ENCODE results near the gene GRIN2A. TPM values are rescaled to one million over a fixed set of nuclear protein-coding genes. Genes with fewer than 3 reads are reported as not detected.

Gene GRIN2A
- total and polyA plus RNA-seq, 2 donors (not counting 3 experiments of a cell fraction or from before 2014, with no cell fraction given) = not detected

DNA sequence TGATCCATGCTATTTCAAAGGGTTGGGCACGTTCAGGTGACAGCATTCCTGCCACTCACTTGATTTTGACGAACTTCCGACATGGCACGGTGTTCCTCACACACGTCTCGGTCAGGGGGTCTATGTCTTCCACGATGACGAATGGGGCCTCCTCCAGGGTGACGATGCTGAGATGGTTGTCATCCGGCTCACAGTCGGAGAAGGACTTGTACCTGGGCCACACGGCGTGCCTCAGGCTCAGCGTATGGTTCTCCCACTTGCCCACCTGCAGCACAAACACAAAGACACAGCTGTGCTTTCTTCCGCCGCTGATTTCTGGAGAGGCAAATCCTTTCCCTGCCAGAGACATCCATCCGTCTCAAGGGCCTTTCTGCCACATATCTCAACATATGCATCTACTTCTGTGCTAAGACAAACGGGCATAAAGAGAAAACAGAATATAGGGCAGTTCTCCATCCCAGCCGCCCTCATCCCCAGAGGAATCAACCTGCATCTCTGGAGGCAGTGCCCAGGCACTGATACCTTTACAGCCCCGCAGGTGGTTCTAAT, 332.5 kb downstream of the GRIN2A start:
- TF ChIP-seq JUN (IDR thresholded peaks at IDR 0.05; ENCODE audit: borderline replicate concordance, insufficient read depth, insufficient read length, low read depth) (no peak), POLR2AphosphoS5 (IDR thresholded peaks at IDR 0.05; ENCODE audit: insufficient read depth, low read depth, low read length) (no peak), GATA2 (IDR thresholded peaks at IDR 0.05; ENCODE audit: insufficient read depth, insufficient read length, low read depth, low read length) (no peak), FOS (IDR thresholded peaks at IDR 0.05; ENCODE audit: borderline replicate concordance, insufficient read depth, low read length) (no peak), EZH2 (IDR thresholded peaks at IDR 0.05; ENCODE audit: borderline replicate concordance, low read depth, low read length, severe bottlenecking) (no peak)
- TF ChIP-seq, protein P1, sequence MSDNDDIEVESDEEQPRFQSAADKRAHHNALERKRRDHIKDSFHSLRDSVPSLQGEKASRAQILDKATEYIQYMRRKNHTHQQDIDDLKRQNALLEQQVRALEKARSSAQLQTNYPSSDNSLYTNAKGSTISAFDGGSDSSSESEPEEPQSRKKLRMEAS (IDR thresholded peaks at IDR 0.05; ENCODE audit: insufficient read depth, insufficient read length) = no peak
- Histone ChIP-seq H3K4me2 (ENCODE audit: insufficient read depth, low read length) (no peak overlapping the region), H3K4me3 (replicated peaks in 1 of 3; ENCODE audit: insufficient read depth in 1 of 3, low read depth in 1 of 3, low read length in 3 of 3) (no peak overlapping the region), H3K36me3 (ENCODE audit: control insufficient read depth in 2 of 2, extremely low read depth in 1 of 2, insufficient read depth in 2 of 2, low read length in 2 of 2) (no peaks in the 10 kb centered on the region), H3K27ac (ENCODE audit: insufficient read depth, low read depth, low read length) (no peak overlapping the region), H3K9me3 (replicated peaks; ENCODE audit: control insufficient read depth, insufficient read depth, low read length) (no peaks in the 10 kb centered on the region), H3K79me2 (ENCODE audit: control insufficient read depth, insufficient read depth, low read length) (no peaks in the 10 kb centered on the region), H4K20me1 (replicated peaks; ENCODE audit: control insufficient read depth, extremely low read depth, insufficient read depth, low read length) (no peaks in the 10 kb centered on the region), H3K9ac (replicated peaks; ENCODE audit: extremely low read depth, insufficient read depth, low read length) (no peak overlapping the region), H3K9me1 (replicated peaks; ENCODE audit: control insufficient read depth, extremely low read depth, insufficient read depth, low read length) (no peaks in the 10 kb centered on the region), H3K4me1 (ENCODE audit: control insufficient read depth, extremely low read depth, insufficient read depth, low read length) (peaks cover 21% of the 10 kb centered on the region), H2AFZ (ENCODE audit: low read depth, low read length) (no peak overlapping the region), H3K27me3 (ENCODE audit: control insufficient read depth in 2 of 2, insufficient read depth in 2 of 2, low read length in 2 of 2) (no peaks in the 10 kb centered on the region)
- BruUV-seq (replicated peaks) = no TSS peak
- intact Hi-C loops (cut with micrococcal nuclease) (no loop called here), dilution Hi-C loops (cut with MboI; ENCODE audit: extremely low pct_ligation_motif_present, low sequenced_read_pairs) (no loop called here)
- ChIA-PET CTCF (no interaction called here), POLR2A (no interaction called here)
- DNase-seq (ENCODE audit: low read depth, low spot score) (no peak), FAIRE-seq (no peak)

GRCh38 chr16:9847146-9847545, 335.1 kb downstream of the GRIN2A start:
- peaks cover 26% of the 10 kb centered on the region for H3K4me1 ChIP-seq (ENCODE audit: control insufficient read depth, extremely low read depth, insufficient read depth, low read length)
- no peak overlapping the region for H3K4me3 ChIP-seq (replicated peaks in 1 of 3; ENCODE audit: insufficient read depth in 1 of 3, low read depth in 1 of 3, low read length in 3 of 3)
- H3K9me3 ChIP-seq (replicated peaks; ENCODE audit: control insufficient read depth, insufficient read depth, low read length) = no peaks in the 10 kb centered on the region
- H3K4me2 ChIP-seq (ENCODE audit: insufficient read depth, low read length) = no peak overlapping the region
- peak overlapping the region; percentile 48 for H3K27ac ChIP-seq (ENCODE audit: insufficient read depth, low read depth, low read length)
- FAIRE-seq (no peak), DNase-seq (ENCODE audit: low read depth, low spot score) (no peak)
- ChIA-PET POLR2A (no interaction called here), CTCF (interaction anchor here (1.6 kb wide), 1 partner anchor 19 kb away, joined by 3 read pairs; no protein-coding TSS in a partner anchor)
- TF ChIP-seq MYC (IDR thresholded peaks at IDR 0.05; ENCODE audit: low read depth, low read length) = no peak
- no peak for TF ChIP-seq FOS (IDR thresholded peaks at IDR 0.05; ENCODE audit: borderline replicate concordance, insufficient read depth, low read length)
- TF ChIP-seq, protein P2, sequence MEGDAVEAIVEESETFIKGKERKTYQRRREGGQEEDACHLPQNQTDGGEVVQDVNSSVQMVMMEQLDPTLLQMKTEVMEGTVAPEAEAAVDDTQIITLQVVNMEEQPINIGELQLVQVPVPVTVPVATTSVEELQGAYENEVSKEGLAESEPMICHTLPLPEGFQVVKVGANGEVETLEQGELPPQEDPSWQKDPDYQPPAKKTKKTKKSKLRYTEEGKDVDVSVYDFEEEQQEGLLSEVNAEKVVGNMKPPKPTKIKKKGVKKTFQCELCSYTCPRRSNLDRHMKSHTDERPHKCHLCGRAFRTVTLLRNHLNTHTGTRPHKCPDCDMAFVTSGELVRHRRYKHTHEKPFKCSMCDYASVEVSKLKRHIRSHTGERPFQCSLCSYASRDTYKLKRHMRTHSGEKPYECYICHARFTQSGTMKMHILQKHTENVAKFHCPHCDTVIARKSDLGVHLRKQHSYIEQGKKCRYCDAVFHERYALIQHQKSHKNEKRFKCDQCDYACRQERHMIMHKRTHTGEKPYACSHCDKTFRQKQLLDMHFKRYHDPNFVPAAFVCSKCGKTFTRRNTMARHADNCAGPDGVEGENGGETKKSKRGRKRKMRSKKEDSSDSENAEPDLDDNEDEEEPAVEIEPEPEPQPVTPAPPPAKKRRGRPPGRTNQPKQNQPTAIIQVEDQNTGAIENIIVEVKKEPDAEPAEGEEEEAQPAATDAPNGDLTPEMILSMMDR (IDR thresholded peaks at IDR 0.05; ENCODE audit: extremely low read depth in 1 of 2, insufficient read depth in 1 of 2, low read depth in 1 of 2, low read length in 2 of 2) = no peak
- no peak for TF ChIP-seq POLR2A (IDR thresholded peaks at IDR 0.05; ENCODE audit: low read depth, low read length)
- TF ChIP-seq JUN (IDR thresholded peaks at IDR 0.05; ENCODE audit: borderline replicate concordance, insufficient read depth, insufficient read length, low read depth) = no peak
- TF ChIP-seq POLR2AphosphoS5 (IDR thresholded peaks at IDR 0.05; ENCODE audit: insufficient read depth, low read depth, low read length) = no peak
- TF ChIP-seq EZH2 (IDR thresholded peaks at IDR 0.05; ENCODE audit: borderline replicate concordance, low read depth, low read length, severe bottlenecking) = no peak
- TF ChIP-seq, protein P1 (IDR thresholded peaks at IDR 0.05; ENCODE audit: insufficient read depth, insufficient read length) = no peak
- no peak for TF ChIP-seq GATA2 (IDR thresholded peaks at IDR 0.05; ENCODE audit: insufficient read depth, insufficient read length, low read depth, low read length)
- no peaks in the 10 kb centered on the region for H4K20me1 ChIP-seq (replicated peaks; ENCODE audit: control insufficient read depth, extremely low read depth, insufficient read depth, low read length)
- BruUV-seq (replicated peaks) = no TSS peak
- H3K9me1 ChIP-seq (replicated peaks; ENCODE audit: control insufficient read depth, extremely low read depth, insufficient read depth, low read length) = no peaks in the 10 kb centered on the region
- H2AFZ ChIP-seq (ENCODE audit: low read depth, low read length) = no peak overlapping the region
- H3K9ac ChIP-seq (replicated peaks; ENCODE audit: extremely low read depth, insufficient read depth, low read length) = no peak overlapping the region
- H3K36me3 ChIP-seq (ENCODE audit: control insufficient read depth in 2 of 2, extremely low read depth in 1 of 2, insufficient read depth in 2 of 2, low read length in 2 of 2) = no peaks in the 10 kb centered on the region
- intact Hi-C loops (cut with micrococcal nuclease) = no loop called here
- dilution Hi-C loops (cut with MboI; ENCODE audit: extremely low pct_ligation_motif_present, low sequenced_read_pairs) = no loop called here
- no peaks in the 10 kb centered on the region for H3K27me3 ChIP-seq (ENCODE audit: control insufficient read depth in 2 of 2, insufficient read depth in 2 of 2, low read length in 2 of 2)
- H3K79me2 ChIP-seq (ENCODE audit: control insufficient read depth, insufficient read depth, low read length) = no peaks in the 10 kb centered on the region
